H9 (cell line): ENCODE measurements around the gene PKN3. TPM values are rescaled to one million over a fixed set of nuclear protein-coding genes. Genes with fewer than 3 reads are reported as not detected.

ENCODE experiments used
- DNase-seq: peaks from one replicate; pipeline ENCODE4 v3.0.0-alpha.2; 2017
- H2AFZ ChIP-seq: one replicate; pipeline ENCODE4 v1.6.1; 2013; ENCODE audit warnings: mild to moderate bottlenecking, low read length, control low read depth, moderate library complexity
- H2AK5ac ChIP-seq: 2 replicates; pipeline ENCODE4 v1.6.1; 2013; ENCODE audit warnings: low read length, control low read depth, mixed read lengths; ENCODE audit not compliant: insufficient read length
- H2BK120ac ChIP-seq: one replicate; pipeline ENCODE4 v1.6.1; 2013; ENCODE audit warnings: low read depth, mild to moderate bottlenecking, low read length, control low read depth, inconsistent platforms; ENCODE audit not compliant: poor library complexity, severe bottlenecking
- H2BK12ac ChIP-seq: 2 replicates; pipeline ENCODE4 v1.6.1; 2013; ENCODE audit warnings: low read length, control low read depth, mixed read lengths, low read depth; ENCODE audit not compliant: insufficient read length
- H2BK15ac ChIP-seq: 2 replicates; pipeline ENCODE4 v1.6.1; 2013; ENCODE audit warnings: low read depth, low read length, control low read depth
- H2BK20ac ChIP-seq: one replicate; pipeline ENCODE4 v1.6.1; 2013; ENCODE audit warnings: low read depth, mild to moderate bottlenecking, low read length, control low read depth, inconsistent platforms; ENCODE audit not compliant: poor library complexity, severe bottlenecking
- H2BK5ac ChIP-seq: 2 replicates; pipeline ENCODE4 v1.6.1; 2013; ENCODE audit warnings: low read length, control low read depth, mixed read lengths; ENCODE audit not compliant: insufficient read length
- H3K14ac ChIP-seq: 2 replicates; pipeline ENCODE4 v1.6.1; 2013; ENCODE audit warnings: low read length, control low read depth; ENCODE audit not compliant: insufficient read depth
- H3K18ac ChIP-seq: 2 replicates; pipeline ENCODE4 v1.6.1; 2013; ENCODE audit warnings: low read depth, mild to moderate bottlenecking, mixed read lengths, low read length, control low read depth; ENCODE audit not compliant: insufficient read length
- H3K23ac ChIP-seq: 2 replicates; pipeline ENCODE4 v1.6.1; 2013; ENCODE audit warnings: low read length, control low read depth, mixed read lengths, low read depth; ENCODE audit not compliant: insufficient read length
- H3K23me2 ChIP-seq: 2 replicates; pipeline ENCODE4 v1.6.1; 2013; ENCODE audit warnings: low read depth, mild to moderate bottlenecking, mixed read lengths, low read length, control low read depth; ENCODE audit not compliant: insufficient read length, poor library complexity, severe bottlenecking
- H3K27ac ChIP-seq: 2 replicates; pipeline ENCODE4 v1.5.1; 2013; ENCODE audit warnings: low read length, control low read depth, mixed read lengths, low read depth; ENCODE audit not compliant: insufficient read length
- H3K27me3 ChIP-seq: 2 replicates; pipeline ENCODE4 v1.6.1; 2013; ENCODE audit warnings: low read length, control low read depth, inconsistent platforms; ENCODE audit not compliant: insufficient read depth
- H3K4ac ChIP-seq: 2 replicates; pipeline ENCODE4 v1.6.1; 2013; ENCODE audit warnings: low read depth, mild to moderate bottlenecking, control low read depth, inconsistent platforms, low read length, moderate library complexity
- H3K4me1 ChIP-seq: 2 replicates; pipeline ENCODE4 v1.6.1; 2013; ENCODE audit warnings: low read length, control low read depth, inconsistent platforms; ENCODE audit not compliant: insufficient read depth
- H3K4me2 ChIP-seq: 2 replicates; pipeline ENCODE4 v1.6.1; 2013; ENCODE audit warnings: low read length, control low read depth, mixed read lengths; ENCODE audit not compliant: insufficient read length, insufficient read depth
- H3K56ac ChIP-seq: 2 replicates; pipeline ENCODE4 v1.6.1; 2013; ENCODE audit warnings: low read depth, mild to moderate bottlenecking, mixed read lengths, low read length, control low read depth; ENCODE audit not compliant: insufficient read length
- H3K79me1 ChIP-seq: 2 replicates; pipeline ENCODE4 v1.6.1; 2013; ENCODE audit warnings: low read depth, mild to moderate bottlenecking, moderate library complexity, low read length, control low read depth, inconsistent platforms; ENCODE audit not compliant: insufficient read depth, poor library complexity, severe bottlenecking
- H3K79me2 ChIP-seq: 2 replicates; pipeline ENCODE4 v1.6.1; 2013; ENCODE audit warnings: low read length, control low read depth, inconsistent platforms; ENCODE audit not compliant: insufficient read depth
- H3K9ac ChIP-seq: 2 replicates; pipeline ENCODE4 v1.6.1; 2013; ENCODE audit warnings: low read length, control low read depth, mixed read lengths; ENCODE audit not compliant: insufficient read length; ENCODE audit errors: extremely low read depth
- H3K9me3 ChIP-seq: one replicate; pipeline ENCODE4 v1.6.1; 2013; ENCODE audit warnings: low read depth, low read length, inconsistent platforms; ENCODE audit not compliant: control insufficient read depth
- H3T11ph ChIP-seq: one replicate; pipeline ENCODE4 v1.6.1; 2013; ENCODE audit warnings: mild to moderate bottlenecking, low read length, control low read depth, inconsistent platforms
- H4K20me1 ChIP-seq: one replicate; pipeline ENCODE4 v1.6.1; 2013; ENCODE audit not compliant: control insufficient read depth, insufficient read length, insufficient read depth
- H4K5ac ChIP-seq: 2 replicates; pipeline ENCODE4 v1.6.1; 2013; ENCODE audit warnings: low read depth, mild to moderate bottlenecking, mixed read lengths, low read length, control low read depth; ENCODE audit not compliant: insufficient read length
- H4K8ac ChIP-seq: replicated peaks from 2 replicates; pipeline ENCODE4 v1.6.1; 2013; ENCODE audit warnings: low read length, control low read depth, mixed read lengths, low read depth; ENCODE audit not compliant: insufficient read length
- H4K91ac ChIP-seq: 2 replicates; pipeline ENCODE4 v1.6.1; 2013; ENCODE audit warnings: low read depth, mild to moderate bottlenecking, moderate library complexity, mixed read lengths, low read length, control low read depth; ENCODE audit not compliant: insufficient read length
- H3K27ac Mint-ChIP-seq, 3 experiments: 2 replicates in 2 of 3; 3 replicates in 1 of 3; pipeline ENCODE4 v1.8.0; 2020 to 2021; ENCODE audit warnings: mixed read lengths in 3 of 3, mild to moderate bottlenecking in 1 of 3, moderate library complexity in 1 of 3
- H3K27me3 Mint-ChIP-seq: 2 replicates; pipeline ENCODE4 v1.8.0; 2021; ENCODE audit warnings: low read depth, mild to moderate bottlenecking, moderate library complexity, mixed read lengths
- H3K36me3 Mint-ChIP-seq, 3 experiments: 2 replicates in 2 of 3; 3 replicates in 1 of 3; pipeline ENCODE4 v1.8.0; 2020 to 2021; ENCODE audit warnings: low read depth in 3 of 3, mixed read lengths in 3 of 3; ENCODE audit not compliant: insufficient read depth in 1 of 3
- H3K4me1 Mint-ChIP-seq, 2 experiments: 2 replicates each; pipeline ENCODE4 v1.8.0; 2020; ENCODE audit warnings: mixed read lengths in 2 of 2
- H3K4me3 Mint-ChIP-seq, 2 experiments: 2 replicates in 1 of 2; 3 replicates in 1 of 2; pipeline ENCODE4 v1.8.0; 2020 to 2021; ENCODE audit warnings: mild to moderate bottlenecking in 2 of 2, mixed read lengths in 2 of 2, moderate library complexity in 1 of 2
- H3K9me3 Mint-ChIP-seq, 2 experiments: 2 replicates in 1 of 2; 3 replicates in 1 of 2; pipeline ENCODE4 v1.8.0; 2020; ENCODE audit warnings: mild to moderate bottlenecking in 2 of 2, mixed read lengths in 2 of 2, moderate library complexity in 1 of 2
- WGBS: extraction: QIAGEN DNeasy Blood & Tissue Kit; methylation state at CpG from one replicate; pipeline ENCODE4 v1.1.7; 2013; ENCODE audit warnings: missing lambda C conversion rate, low lambda C conversion rate, mixed read lengths; ENCODE audit not compliant: insufficient read length; ENCODE audit errors: extremely low coverage; 5-methylcytosine and 5-hydroxymethylcytosine counted together
- total RNA-seq: library from RNA; stranded (reverse); gene quantifications from 2 replicates; pipeline ENCODE4 v1.2.1, GENCODE V29; 2021
- TF ChIP-seq, protein P1 (sequence below): fragments of 200-600 bp; sonication (generic); conservative IDR thresholded peaks from 3 replicates; pipeline ENCODE4 v1.8.0; 2021; ENCODE audit warnings: antibody characterized with exemption, mild to moderate bottlenecking

Gene PKN3
- total RNA-seq, 1 experiment from 2014 or later = 25.0 TPM

DNA sequence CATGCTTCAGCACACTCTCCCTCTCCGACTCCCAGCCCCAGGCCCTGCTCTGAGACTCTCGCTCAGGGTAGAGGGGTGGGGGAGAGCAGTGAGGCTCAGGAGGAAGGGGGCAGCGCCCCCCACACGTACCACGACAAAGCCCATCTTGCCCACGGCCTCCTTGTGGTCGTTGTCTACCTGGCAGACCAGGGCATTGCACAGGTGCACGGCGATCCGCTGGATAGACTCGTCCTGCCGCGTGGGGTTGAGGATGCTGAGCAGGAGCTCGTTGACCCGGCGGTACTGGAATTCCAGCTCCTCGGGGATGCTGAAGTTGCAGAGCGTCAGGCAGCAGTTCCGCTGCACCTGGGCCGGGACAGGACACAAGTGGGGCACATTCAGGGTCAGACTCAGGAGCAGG, 40.1 kb downstream of the PKN3 start:
- Mint-ChIP-seq H3K4me3 (no peak overlapping the region), H3K36me3 (peaks cover 2 to 19% (median 16%) of the 10 kb centered on the region in 3 experiments; a peak in 6 of 7 replicates), H3K27ac (no peak overlapping the region), H3K27me3 (no peaks in the 10 kb centered on the region; the same call in 1 of the 2 replicates), H3K4me1 (no peaks in the 10 kb centered on the region), H3K9me3 (no peaks in the 10 kb centered on the region)
- Histone ChIP-seq H2AK5ac (no peak overlapping the region), H4K5ac (no peak overlapping the region), H3K56ac (no peak overlapping the region), H4K20me1 (no peaks in the 10 kb centered on the region), H3K4me1 (no peaks in the 10 kb centered on the region), H3K9me3 (no peaks in the 10 kb centered on the region), H3K27me3 (no peaks in the 10 kb centered on the region), H2BK120ac (no peak overlapping the region), H3K79me2 (no peaks in the 10 kb centered on the region), H3T11ph (no peak overlapping the region), H3K23ac (no peak overlapping the region), H2BK20ac (no peak overlapping the region), H3K9ac (no peak overlapping the region), H4K8ac (no peak overlapping the region), H3K4me2 (no peak overlapping the region), H2BK5ac (no peak overlapping the region), H4K91ac (no peak overlapping the region), H3K18ac (no peak overlapping the region), H3K14ac (no peak overlapping the region), H3K79me1 (no peaks in the 10 kb centered on the region), H3K23me2 (no peaks in the 10 kb centered on the region), H2BK12ac (no peak overlapping the region), H2BK15ac (no peak overlapping the region), H3K27ac (no peak overlapping the region), H2AFZ (no peak overlapping the region), H3K4ac (no peak overlapping the region)
- no CpG with 5 or more reads among the region's 20 CpGs for WGBS
- TF ChIP-seq, protein P1, sequence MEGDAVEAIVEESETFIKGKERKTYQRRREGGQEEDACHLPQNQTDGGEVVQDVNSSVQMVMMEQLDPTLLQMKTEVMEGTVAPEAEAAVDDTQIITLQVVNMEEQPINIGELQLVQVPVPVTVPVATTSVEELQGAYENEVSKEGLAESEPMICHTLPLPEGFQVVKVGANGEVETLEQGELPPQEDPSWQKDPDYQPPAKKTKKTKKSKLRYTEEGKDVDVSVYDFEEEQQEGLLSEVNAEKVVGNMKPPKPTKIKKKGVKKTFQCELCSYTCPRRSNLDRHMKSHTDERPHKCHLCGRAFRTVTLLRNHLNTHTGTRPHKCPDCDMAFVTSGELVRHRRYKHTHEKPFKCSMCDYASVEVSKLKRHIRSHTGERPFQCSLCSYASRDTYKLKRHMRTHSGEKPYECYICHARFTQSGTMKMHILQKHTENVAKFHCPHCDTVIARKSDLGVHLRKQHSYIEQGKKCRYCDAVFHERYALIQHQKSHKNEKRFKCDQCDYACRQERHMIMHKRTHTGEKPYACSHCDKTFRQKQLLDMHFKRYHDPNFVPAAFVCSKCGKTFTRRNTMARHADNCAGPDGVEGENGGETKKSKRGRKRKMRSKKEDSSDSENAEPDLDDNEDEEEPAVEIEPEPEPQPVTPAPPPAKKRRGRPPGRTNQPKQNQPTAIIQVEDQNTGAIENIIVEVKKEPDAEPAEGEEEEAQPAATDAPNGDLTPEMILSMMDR = no peak; the same call in 2 of the 3 replicates
- DNase-seq = no peak
